HCT116 (cell line): Measurements from ENCODE around the gene CDH4. TPM values are rescaled to one million over a fixed set of nuclear protein-coding genes. Genes with fewer than 3 reads are reported as not detected.

Experiments
- ATAC-seq: fragments of 200-7000 bp; cut with Tn5 transposase; 2 replicates; pipeline ENCODE4 v1.9.1; 2020; ENCODE audit warnings: mild to moderate bottlenecking, moderate library complexity
- BruUV-seq: library from RNA; stranded (reverse); fragments of 400-500 nt; replicated peaks from 2 replicates; lab custom pipeline; 2021; lab: Mats Ljungman, UMichigan
- CTCF ChIA-PET: fragments of 300-600 bp; sonication (Branson Sonifier 250); formaldehyde crosslinking; loops from one replicate; lab custom pipeline; 2021; ENCODE audit warnings: antibody characterized with exemption; lab: Charles Lee
- POLR2A ChIA-PET: fragments of 300-600, 350-600 bp; sonication (Branson Sonifier 250); formaldehyde crosslinking; loops from one replicate; lab custom pipeline; 2021; ENCODE audit warnings: antibody characterized with exemption; lab: Charles Lee
- RAD21 ChIA-PET, 2 experiments: fragments of 300-600 bp; sonication (Branson Sonifier 250); formaldehyde crosslinking; loops; one replicate each; lab custom pipeline; 2023; ENCODE audit warnings: low total read pairs in 2 of 2; ENCODE audit not compliant: uncharacterized antibody in 2 of 2, unreplicated experiment in 2 of 2, low non-redundant PET in 1 of 2; lab: Charles Lee
- DNase-seq: peaks from one replicate; pipeline ENCODE4 v3.0.0-alpha.2; 2010; ENCODE audit warnings: low read depth, low spot score
- H2AFZ ChIP-seq: fragments of 200-600 bp; shearing (Covaris generic), sonication (generic); 2 replicates; pipeline ENCODE4 v1.6.1; 2017; ENCODE audit warnings: low read depth, mixed run types, mixed read lengths, antibody characterized with exemption, low read length; ENCODE audit not compliant: poor library complexity, severe bottlenecking
- H3K27ac ChIP-seq: 2 replicates; pipeline ENCODE4 v1.5.1; 2012; ENCODE audit warnings: low read depth, low read length
- H3K27me3 ChIP-seq: fragments of 200-600 bp; sonication (generic); 2 replicates; pipeline ENCODE4 v1.6.1; 2016; ENCODE audit warnings: mixed run types, low read length, mixed read lengths; ENCODE audit not compliant: insufficient read depth
- H3K36me3 ChIP-seq, 2 experiments: fragments of 200-500 bp in 1 of 2; fragments of 200-600 bp in 1 of 2; sonication (Bioruptor generic) in 1 of 2; sonication (generic) in 1 of 2; 2 replicates each; pipeline versions ENCODE4 v1.5.1 to v1.6.1; 2014 to 2016; ENCODE audit warnings: low read length in 2 of 2, inconsistent platforms in 1 of 2, mixed read lengths in 1 of 2, mixed run types in 1 of 2; ENCODE audit not compliant: insufficient read depth in 2 of 2, control insufficient read depth in 1 of 2
- H3K4me1 ChIP-seq, 2 experiments: fragments of 200-600 bp in 1 of 2; sonication (generic) in 1 of 2; 2 replicates each; pipeline versions ENCODE4 v1.5.1 to v1.6.1; 2012 to 2017; ENCODE audit warnings: low read length in 2 of 2, inconsistent platforms in 1 of 2, mild to moderate bottlenecking in 1 of 2, mixed read lengths in 1 of 2, mixed run types in 1 of 2, moderate library complexity in 1 of 2; ENCODE audit not compliant: insufficient read depth in 2 of 2, control insufficient read depth in 1 of 2
- H3K4me2 ChIP-seq: fragments of 200-600 bp; sonication (generic); 2 replicates; pipeline ENCODE4 v1.6.1; 2017; ENCODE audit warnings: mixed run types, low read length, mixed read lengths
- H3K4me3 ChIP-seq, 2 experiments: fragments of 200-600 bp in 1 of 2; sonication (generic) in 1 of 2; replicated peaks in 1 of 2; 2 replicates each; pipeline ENCODE4 v1.5.1; 2011 to 2016; ENCODE audit warnings: low read length in 2 of 2, control low read depth in 1 of 2, low read depth in 1 of 2, mild to moderate bottlenecking in 1 of 2, mixed read lengths in 1 of 2, mixed run types in 1 of 2
- H3K79me2 ChIP-seq: fragments of 200-600 bp; sonication (generic); 2 replicates; pipeline ENCODE4 v1.6.1; 2017; ENCODE audit warnings: mild to moderate bottlenecking, mixed run types, low read length, moderate library complexity, mixed read lengths; ENCODE audit not compliant: insufficient read depth
- H3K9ac ChIP-seq: fragments of 200-600 bp; sonication (generic); 2 replicates; pipeline ENCODE4 v1.6.1; 2016; ENCODE audit warnings: low read length, mixed read lengths
- H3K9me2 ChIP-seq: fragments of 200-600 bp; sonication (generic), shearing (Covaris generic); 2 replicates; pipeline ENCODE4 v1.6.1; 2017; ENCODE audit warnings: mixed run types, mild to moderate bottlenecking, moderate library complexity; ENCODE audit not compliant: insufficient read depth
- H3K9me3 ChIP-seq, 2 experiments: fragments of 200-500 bp in 1 of 2; fragments of 200-600 bp in 1 of 2; sonication (Bioruptor generic) in 1 of 2; sonication (generic) in 1 of 2; 2 replicates each; pipeline ENCODE4 v1.6.1; 2014 to 2017; ENCODE audit warnings: low read length in 2 of 2, mixed read lengths in 2 of 2, inconsistent platforms in 1 of 2, low read depth in 1 of 2, mild to moderate bottlenecking in 1 of 2, mixed run types in 1 of 2, moderate library complexity in 1 of 2; ENCODE audit not compliant: control insufficient read depth in 1 of 2, insufficient read depth in 1 of 2
- H4K20me1 ChIP-seq: fragments of 200-600 bp; sonication (generic), shearing (Covaris generic); 2 replicates; pipeline ENCODE4 v1.6.1; 2017; ENCODE audit warnings: mixed run types, mild to moderate bottlenecking, moderate library complexity; ENCODE audit not compliant: insufficient read depth
- CBX3 ChIP-seq: IDR thresholded peaks from 2 replicates; pipeline ENCODE4 v1.6.1; 2012; ENCODE audit warnings: low read depth
- CEBPB ChIP-seq: IDR thresholded peaks from 2 replicates; pipeline ENCODE4 v1.6.1; 2012; ENCODE audit warnings: low read depth
- CTCF ChIP-seq, 3 experiments: fragments of 200-600 bp in 1 of 3; sonication (generic) in 1 of 3; IDR thresholded peaks in 2 of 3; conservative IDR thresholded peaks in 1 of 3; 2 replicates each; pipeline ENCODE4 v1.5.1; 2012 to 2017; ENCODE audit warnings: low read depth in 2 of 3, low read length in 2 of 3, antibody characterized with exemption in 1 of 3, borderline replicate concordance in 1 of 3, control low read depth in 1 of 3, mild to moderate bottlenecking in 1 of 3, mixed read lengths in 1 of 3, mixed run types in 1 of 3, moderate library complexity in 1 of 3; ENCODE audit not compliant: insufficient read depth in 1 of 3
- EZH2phosphoT487 ChIP-seq: fragments of 200-600 bp; IDR thresholded peaks from 2 replicates; pipeline ENCODE4 v1.6.1; 2018; ENCODE audit warnings: antibody characterized with exemption, borderline replicate concordance
- POLR2AphosphoS5 ChIP-seq: IDR thresholded peaks from 2 replicates; pipeline ENCODE4 v1.6.1; 2011; ENCODE audit warnings: mild to moderate bottlenecking, low read depth, low read length, moderate library complexity
- TCF7L2 ChIP-seq: IDR thresholded peaks from 2 replicates; pipeline ENCODE4 v1.7.0; 2011; ENCODE audit warnings: borderline replicate concordance, inconsistent platforms; ENCODE audit not compliant: insufficient read depth, insufficient read length; ENCODE audit errors: extremely low read depth
- ZBTB33 ChIP-seq: IDR thresholded peaks from 2 replicates; pipeline ENCODE4 v1.6.1; 2011; ENCODE audit warnings: mild to moderate bottlenecking, low read length, moderate library complexity; ENCODE audit not compliant: insufficient replicate concordance; ENCODE audit errors: extremely low read depth
- ZNF274 ChIP-seq: fragments of 200-500 bp; sonication (Bioruptor generic); IDR thresholded peaks from 2 replicates; pipeline ENCODE4 v1.6.1; 2014; ENCODE audit warnings: mild to moderate bottlenecking, low read depth, low read length, inconsistent platforms
- intact Hi-C: fragments of 100-400 bp; cut with micrococcal nuclease; formaldehyde crosslinking; loops from 2 replicates; pipeline ENCODE4 v1.10.0; 2022
- total RNA-seq: library from RNA; stranded (reverse); gene quantifications from one replicate; pipeline ENCODE4 v1.2.1, GENCODE V29; 2021; ENCODE audit not compliant: unreplicated experiment

The CDH4 gene
- total RNA-seq, 1 experiment from 2014 or later, result not detected

GRCh38 chr20:61308477-61308774 lies 56.4 kb downstream of the CDH4 start:
- Histone ChIP-seq H3K4me1 (no peaks in the 10 kb centered on the region), H3K27ac (no peak overlapping the region), H3K27me3 (no peaks in the 10 kb centered on the region), H3K4me2 (no peak overlapping the region), H3K4me3 (no peak overlapping the region), H3K9me2 (no peaks in the 10 kb centered on the region), H3K9ac (no peak overlapping the region), H3K9me3 (peaks cover 7 to 25% of the 10 kb centered on the region in 2 experiments; a peak in 2 of 4 replicates), H3K79me2 (no peaks in the 10 kb centered on the region), H2AFZ (no peak overlapping the region), H4K20me1 (no peaks in the 10 kb centered on the region), H3K36me3 (no peaks in the 10 kb centered on the region)
- intact Hi-C loops, result no loop called here
- TF ChIP-seq TCF7L2 (no peak), EZH2phosphoT487 (no peak), ZBTB33 (no peak), CBX3 (no peak), CEBPB (no peak), ZNF274 (no peak), CTCF (IDR thresholded peaks at IDR 0.05 in 2 of 3, conservative IDR thresholded peaks at IDR 0.05 in 1 of 3; ENCODE audit: borderline replicate concordance in 1 of 3, insufficient read depth in 1 of 3, low read depth in 2 of 3, low read length in 2 of 3) (no peak), POLR2AphosphoS5 (no peak)
- no TSS peak for BruUV-seq
- POLR2A ChIA-PET, result no interaction called here
- DNase-seq, result no peak
- RAD21 ChIA-PET, result no interaction called here
- ATAC-seq, result no peak
- CTCF ChIA-PET, result no interaction called here
